ENCODE measurements around the gene TMC5. TPM values are rescaled to one million over a fixed set of nuclear protein-coding genes. Genes with fewer than 3 reads are reported as not detected.

The TMC5 gene
- total RNA-seq, 6 experiments from 2014 or later = 0.06 TPM; not detected in 5

DNA sequence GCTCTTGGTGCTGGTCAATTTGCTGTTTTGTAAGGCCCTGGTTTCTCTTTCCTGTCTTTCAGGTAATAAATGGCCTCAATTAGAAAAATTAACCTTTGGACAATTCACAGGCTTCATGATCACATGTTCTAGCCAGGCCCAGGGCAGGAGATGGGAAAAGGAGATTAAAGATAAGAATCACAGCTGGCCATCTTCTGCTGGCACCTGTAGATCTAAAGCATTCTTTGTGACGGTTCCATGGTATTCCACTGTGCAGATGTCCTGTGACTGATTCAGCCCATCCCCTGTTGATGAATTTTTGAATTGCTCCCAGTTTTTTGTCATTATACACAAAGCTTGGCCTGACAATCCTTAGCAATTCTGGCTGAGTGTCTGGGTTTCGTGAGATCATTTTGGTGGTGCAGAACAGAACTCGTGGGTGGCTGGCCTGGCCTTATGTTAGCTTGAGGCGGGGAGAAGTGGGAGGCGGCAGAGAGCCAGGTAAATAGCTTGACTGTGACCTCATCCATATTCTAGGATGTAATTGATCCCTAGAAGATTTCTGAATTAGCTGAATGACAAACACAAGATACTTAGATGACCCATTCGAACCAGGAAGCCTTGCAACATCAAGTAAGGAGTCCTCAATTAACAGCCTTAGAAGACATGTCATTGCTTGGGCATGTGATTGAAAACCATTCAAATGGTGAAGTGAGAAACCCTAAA lies 14.1 kb downstream of the TMC5 start:
- Mint-ChIP-seq H3K27me3 (ENCODE audit: insufficient read depth) (no peaks in the 10 kb centered on the region; the same call in 1 of the 2 replicates), H3K27ac (no peak overlapping the region), H3K4me1 (ENCODE audit: low read depth) (no peaks in the 10 kb centered on the region), H3K4me3 (no peak overlapping the region), H3K36me3 (ENCODE audit: low read depth) (no peaks in the 10 kb centered on the region), H3K9me3 (no peaks in the 10 kb centered on the region)
- TF ChIP-seq, protein P1, sequence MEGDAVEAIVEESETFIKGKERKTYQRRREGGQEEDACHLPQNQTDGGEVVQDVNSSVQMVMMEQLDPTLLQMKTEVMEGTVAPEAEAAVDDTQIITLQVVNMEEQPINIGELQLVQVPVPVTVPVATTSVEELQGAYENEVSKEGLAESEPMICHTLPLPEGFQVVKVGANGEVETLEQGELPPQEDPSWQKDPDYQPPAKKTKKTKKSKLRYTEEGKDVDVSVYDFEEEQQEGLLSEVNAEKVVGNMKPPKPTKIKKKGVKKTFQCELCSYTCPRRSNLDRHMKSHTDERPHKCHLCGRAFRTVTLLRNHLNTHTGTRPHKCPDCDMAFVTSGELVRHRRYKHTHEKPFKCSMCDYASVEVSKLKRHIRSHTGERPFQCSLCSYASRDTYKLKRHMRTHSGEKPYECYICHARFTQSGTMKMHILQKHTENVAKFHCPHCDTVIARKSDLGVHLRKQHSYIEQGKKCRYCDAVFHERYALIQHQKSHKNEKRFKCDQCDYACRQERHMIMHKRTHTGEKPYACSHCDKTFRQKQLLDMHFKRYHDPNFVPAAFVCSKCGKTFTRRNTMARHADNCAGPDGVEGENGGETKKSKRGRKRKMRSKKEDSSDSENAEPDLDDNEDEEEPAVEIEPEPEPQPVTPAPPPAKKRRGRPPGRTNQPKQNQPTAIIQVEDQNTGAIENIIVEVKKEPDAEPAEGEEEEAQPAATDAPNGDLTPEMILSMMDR (IDR thresholded peaks at IDR 0.05) = no peak
- DNase-seq = no peak

DNA sequence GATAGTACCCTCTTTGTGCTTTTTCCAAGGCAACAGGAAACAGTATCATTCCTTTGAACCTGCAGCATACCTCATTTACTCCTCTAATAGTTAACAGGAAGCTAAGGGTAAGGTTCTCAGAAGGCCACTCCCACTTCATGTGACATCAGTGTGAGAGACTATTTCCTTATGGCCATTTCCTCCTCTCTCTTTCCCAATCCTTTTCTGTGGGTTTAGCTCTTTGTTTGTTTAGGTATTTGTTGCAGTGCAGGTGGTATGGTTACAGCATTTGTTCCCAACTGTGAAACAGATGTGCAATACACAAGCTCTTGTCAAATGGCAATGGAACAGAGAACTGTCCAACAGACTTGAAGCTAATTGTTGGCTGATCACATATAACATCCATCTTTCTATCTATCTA lies 14.7 kb downstream of the TMC5 start:
- Mint-ChIP-seq H3K4me1 (ENCODE audit: low read depth) (no peaks in the 10 kb centered on the region), H3K27ac (no peak overlapping the region), H3K36me3 (ENCODE audit: low read depth) (no peaks in the 10 kb centered on the region), H3K9me3 (no peaks in the 10 kb centered on the region), H3K4me3 (no peak overlapping the region), H3K27me3 (ENCODE audit: insufficient read depth) (no peaks in the 10 kb centered on the region; the same call in 1 of the 2 replicates)
- TF ChIP-seq, protein P1 (IDR thresholded peaks at IDR 0.05) = no peak
- no peak for DNase-seq

GRCh38 chr16:19434584-19434983 lies 16.9 kb downstream of the TMC5 start:
- TF ChIP-seq, protein P1 (IDR thresholded peaks at IDR 0.05) = no peak
- Mint-ChIP-seq H3K4me3 (no peak overlapping the region), H3K27ac (no peak overlapping the region), H3K27me3 (ENCODE audit: insufficient read depth) (peaks cover 3% of the 10 kb centered on the region), H3K9me3 (no peaks in the 10 kb centered on the region), H3K36me3 (ENCODE audit: low read depth) (no peaks in the 10 kb centered on the region), H3K4me1 (ENCODE audit: low read depth) (no peaks in the 10 kb centered on the region)
- no peak for DNase-seq

DNA sequence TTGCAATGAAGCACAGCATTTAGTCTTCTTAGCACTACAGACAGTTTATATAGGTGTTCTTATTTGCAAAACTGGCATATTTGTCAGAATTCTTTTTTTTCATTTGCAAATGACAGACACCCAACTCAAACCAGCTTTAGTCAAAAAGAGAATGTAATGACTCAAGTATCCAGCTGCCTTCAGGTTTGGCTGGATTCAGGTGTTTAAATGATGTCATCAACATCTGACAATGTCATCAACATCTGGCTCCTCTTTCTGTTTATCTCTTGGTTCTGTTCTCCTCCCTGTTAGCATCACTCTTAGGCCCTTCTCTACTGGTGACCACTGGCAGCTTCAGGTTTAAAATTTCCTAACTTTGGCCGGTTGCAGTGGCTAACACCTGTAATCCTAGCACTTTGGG lies 18.9 kb downstream of the TMC5 start:
- Mint-ChIP-seq H3K27ac (no peak overlapping the region), H3K9me3 (no peaks in the 10 kb centered on the region), H3K4me1 (ENCODE audit: low read depth) (no peaks in the 10 kb centered on the region), H3K27me3 (ENCODE audit: insufficient read depth) (peaks cover 6% of the 10 kb centered on the region; the same call in 1 of the 2 replicates), H3K36me3 (ENCODE audit: low read depth) (no peaks in the 10 kb centered on the region), H3K4me3 (no peak overlapping the region)
- DNase-seq = no peak
- TF ChIP-seq, protein P1 (IDR thresholded peaks at IDR 0.05) = no peak

- Mint-ChIP-seq H3K4me3 (no peak overlapping the region), H3K27ac (no peak overlapping the region), H3K4me1 (ENCODE audit: low read depth) (no peaks in the 10 kb centered on the region), H3K36me3 (ENCODE audit: low read depth) (no peaks in the 10 kb centered on the region), H3K9me3 (no peaks in the 10 kb centered on the region), H3K27me3 (ENCODE audit: insufficient read depth) (peaks cover 6% of the 10 kb centered on the region; the same call in 1 of the 2 replicates)
- DNase-seq = no peak
- TF ChIP-seq, protein P1 (IDR thresholded peaks at IDR 0.05) = no peak
Measured at GRCh38 chr16:19437280-19437679, 19.6 kb downstream of the TMC5 start.
